GM19043 (cell line): ENCODE results near the gene TP53I13.
A peak's percentile ranks its signal among the peaks of the same experiment; 100 is the strongest.
"Not testable (repeated sequence)": the region's sequence is repeated elsewhere in the genome, so short reads cannot be mapped to it uniquely, and the experiment has no call there.

ENCODE experiments used
- ATAC-seq: cut with Tn5 transposase; IDR thresholded peaks from one replicate; pipeline ENCODE4 v1.9.1; 2021; ENCODE audit warnings: low read depth; ENCODE audit not compliant: unreplicated experiment

Gene TP53I13

GRCh38 chr17:29568331-29569244, at the start of gene TP53I13:
Gene TP53I13, plus strand, starts transcription at chr17:29568701. Its CDS starts 58 bp downstream, at chr17:29568759.
- ATAC-seq = peak; percentile 51

- ATAC-seq = no peak
These were observed 43.8 kb upstream of the TP53I13 start for GRCh38 chr17:29524692-29525091.

- ATAC-seq = no peak
These were observed 42.2 kb upstream of the TP53I13 start for GRCh38 chr17:29526322-29526721.

- ATAC-seq = no peak
These were observed 34.5 kb upstream of the TP53I13 start for GRCh38 chr17:29533976-29534375.

GRCh38 chr17:29544066-29544465, 24.4 kb upstream of the TP53I13 start:
- ATAC-seq = no peak

- ATAC-seq = no peak
These were observed 22.4 kb upstream of the TP53I13 start for GRCh38 chr17:29546085-29546484.

GRCh38 chr17:29546830-29547229, 21.7 kb upstream of the TP53I13 start:
- no peak for ATAC-seq

- no peak for ATAC-seq
These were observed 19.2 kb upstream of the TP53I13 start for GRCh38 chr17:29549177-29549923.

GRCh38 chr17:29555840-29556239, 12.7 kb upstream of the TP53I13 start:
- no peak for ATAC-seq

- no peak for ATAC-seq
These were observed 11.3 kb upstream of the TP53I13 start for GRCh38 chr17:29557085-29557738.

GRCh38 chr17:29557739-29558116, 10.8 kb upstream of the TP53I13 start:
- no peak for ATAC-seq

GRCh38 chr17:29558139-29558538, 10.4 kb upstream of the TP53I13 start:
- ATAC-seq = not testable (repeated sequence)

GRCh38 chr17:29559640-29560039, 8.9 kb upstream of the TP53I13 start:
- no peak for ATAC-seq

- ATAC-seq = no peak
These were observed 8.2 kb upstream of the TP53I13 start for GRCh38 chr17:29560316-29560715.

- no peak for ATAC-seq
These were observed 6.7 kb upstream of the TP53I13 start for GRCh38 chr17:29561554-29562517.

GRCh38 chr17:29562615-29563014, 5.9 kb upstream of the TP53I13 start:
- ATAC-seq = no peak

- no peak for ATAC-seq
These were observed 4.7 kb upstream of the TP53I13 start for GRCh38 chr17:29563816-29564215.

- no peak for ATAC-seq
These were observed 2.6 kb upstream of the TP53I13 start for GRCh38 chr17:29565643-29566472.
